Airway epithelial cell (primary cell): ENCODE measurements around the gene PCDHA5. TPM values are rescaled to one million over a fixed set of nuclear protein-coding genes. Genes with fewer than 3 reads are reported as not detected.

Experiments
- total RNA-seq: library from RNA; depleted of rRNA; stranded (reverse); fragments of >200 nt; gene quantifications from 2 replicates; pipeline ENCODE4 v1.2.3, GENCODE V29; 2015

Gene PCDHA5
- total RNA-seq, 1 donor from 2014 or later = not detected

Other genes with a start within 250 kb of the PCDHA5 start
- 0.35 TPM in 1 of 2 replicates, not detected in the other for gene CD14, start 188.4 kb upstream of the PCDHA5 start, total RNA-seq
- 20.9 and 39.2 TPM in 2 replicates for gene TMCO6, start 182.2 kb upstream of the PCDHA5 start, total RNA-seq
- gene NDUFA2, start 174.0 kb upstream of the PCDHA5 start, total RNA-seq = 64.0 and 70.0 TPM in 2 replicates
- 74.9 and 77.6 TPM in 2 replicates for gene IK, start 173.8 kb upstream of the PCDHA5 start, total RNA-seq
- 12.9 and 19.2 TPM in 2 replicates for gene WDR55, start 156.7 kb upstream of the PCDHA5 start, total RNA-seq
- gene DND1, start 148.0 kb upstream of the PCDHA5 start, total RNA-seq = 0.28 and 0.35 TPM in 2 replicates
- gene HARS1, start 130.2 kb upstream of the PCDHA5 start, total RNA-seq = 83.6 TPM in 2 replicates
- gene HARS2, start 130.2 kb upstream of the PCDHA5 start, total RNA-seq = 33.1 and 35.0 TPM in 2 replicates
- gene ZMAT2, start 121.2 kb upstream of the PCDHA5 start, total RNA-seq = 33.2 and 34.5 TPM in 2 replicates
- gene PCDHA1, start 35.5 kb upstream of the PCDHA5 start, total RNA-seq = 0.14 TPM in 2 replicates
- not detected in 2 replicates for gene PCDHA2, start 26.8 kb upstream of the PCDHA5 start, total RNA-seq
- not detected in 2 replicates for gene PCDHA3, start 20.6 kb upstream of the PCDHA5 start, total RNA-seq
- 0.23 and 0.42 TPM in 2 replicates for gene PCDHA4, start 14.5 kb upstream of the PCDHA5 start, total RNA-seq
- gene PCDHA6, start 6.3 kb downstream of the PCDHA5 start, total RNA-seq = not detected in 2 replicates
- gene PCDHA7, start 12.7 kb downstream of the PCDHA5 start, total RNA-seq = not detected in 2 replicates
- gene PCDHA8, start 19.6 kb downstream of the PCDHA5 start, total RNA-seq = not detected in 2 replicates
- not detected in 2 replicates for gene PCDHA9, start 26.8 kb downstream of the PCDHA5 start, total RNA-seq
- gene PCDHA10, start 34.3 kb downstream of the PCDHA5 start, total RNA-seq = not detected in 2 replicates
- gene PCDHA11, start 47.3 kb downstream of the PCDHA5 start, total RNA-seq = not detected in 2 replicates
- gene PCDHA12, start 53.7 kb downstream of the PCDHA5 start, total RNA-seq = not detected in 2 replicates
- gene PCDHA13, start 60.5 kb downstream of the PCDHA5 start, total RNA-seq = not detected in 2 replicates
- gene PCDHAC1, start 104.7 kb downstream of the PCDHA5 start, total RNA-seq = 0.07 TPM in 1 of 2 replicates, not detected in the other
- gene PCDHAC2, start 144.9 kb downstream of the PCDHA5 start, total RNA-seq = 0.42 and 1.1 TPM in 2 replicates
- not detected in 2 replicates for gene PCDHB1, start 229.8 kb downstream of the PCDHA5 start, total RNA-seq